ENCODE data around the gene LCLAT1.

GRCh38 chr2:30655660-30656059 lies 208.6 kb downstream of the LCLAT1 start:
- TF ChIP-seq EP300 (IDR thresholded peaks at IDR 0.05) (no peak), POLR2AphosphoS5 (IDR thresholded peaks at IDR 0.05) (no peak), CTCF (IDR thresholded peaks at IDR 0.05) (no peak)
